Mucosa of descending colon (tissue), 3 donors: ENCODE data around the gene CADM3. TPM values are rescaled to one million over a fixed set of nuclear protein-coding genes. Genes with fewer than 3 reads are reported as not detected.

Experiments used
- ATAC-seq: fragments of 200-7000 bp; cut with Tn5 transposase; one replicate; pipeline ENCODE4 v1.9.1; 2020; ENCODE audit warnings: mild to moderate bottlenecking, moderate library complexity
- DNase-seq, 3 donors: peaks; one replicate each; pipeline ENCODE4 v3.0.0-alpha.2; 2020
- H3K36me3 ChIP-seq: fragments of 200-600 bp; one replicate; pipeline ENCODE4 v1.8.0; 2021; ENCODE audit warnings: low read depth, mild to moderate bottlenecking
- H3K4me1 ChIP-seq: fragments of 200-600 bp; one replicate; pipeline ENCODE4 v1.8.0; 2021; ENCODE audit warnings: low read depth, mild to moderate bottlenecking
- H3K4me3 ChIP-seq: fragments of 200-600 bp; one replicate; pipeline ENCODE4 v1.8.0; 2021; ENCODE audit warnings: mild to moderate bottlenecking
- H3K9me3 ChIP-seq: fragments of 200-600 bp; one replicate; pipeline ENCODE4 v1.8.0; 2021; ENCODE audit warnings: mild to moderate bottlenecking
- CTCF ChIP-seq: fragments of 200-600 bp; IDR thresholded peaks from one replicate; pipeline ENCODE4 v1.8.0; 2022; ENCODE audit warnings: antibody characterized with exemption, mild to moderate bottlenecking
- intact Hi-C, 2 donors: fragments of 100-400 bp; cut with DNase I in 1 of 2; cut with micrococcal nuclease in 1 of 2; formaldehyde crosslinking; loops; one replicate each; pipeline versions ENCODE4 v1.11.0 to v1.11.1; 2022; cut with DNase I, micrococcal nuclease
- total RNA-seq, 3 donors: library from RNA; stranded (reverse); fragmentation: NEBNext Ultra II Directional in 2 of 3; extraction: Animal tissue kit (Norgen Biotek cat#: 25700) in 2 of 3; gene quantifications; one replicate each; pipeline versions ENCODE4 v1.2.1 to v1.2.4, GENCODE V29; 2021 to 2023
- donor health status: DM: no; HTN: no; CAD: no; lungs with moderate emphysema.
- donor health status: DM: no; HTN: no; CAD: no.
- donor health status: DM: no; HTN: yes; CAD: no.

Gene CADM3
- total RNA-seq, 3 donors from 2014 or later, result 2.7 to 23.3 (median 10.3) TPM

GRCh38 chr1:159152031-159152430, 19.4 kb upstream of the CADM3 start:
- Histone ChIP-seq H3K4me3 (no peak overlapping the region), H3K36me3 (no peaks in the 10 kb centered on the region), H3K4me1 (no peaks in the 10 kb centered on the region), H3K9me3 (no peaks in the 10 kb centered on the region)
- no peak for TF ChIP-seq CTCF
- intact Hi-C loops, result no loop called here
- DNase-seq (no peak), ATAC-seq (no peak)

GRCh38 chr1:159161001-159161718, 10.3 kb upstream of the CADM3 start:
- DNase-seq, result peak in 2 of 3 donors; percentile 54 to 70
- peak; percentile 94 for ATAC-seq
- Histone ChIP-seq H3K9me3 (no peaks in the 10 kb centered on the region), H3K4me1 (no peaks in the 10 kb centered on the region), H3K36me3 (no peaks in the 10 kb centered on the region), H3K4me3 (no peak overlapping the region)
- intact Hi-C loops, result loop anchor here in 1 of 2 donors (5.0 kb wide), 2 partner anchors 36 to 51 kb away; no protein-coding TSS in a partner anchor
- peak; percentile 75 for TF ChIP-seq CTCF

- no peak for TF ChIP-seq CTCF
- ATAC-seq (no peak), DNase-seq (no peak)
- Histone ChIP-seq H3K4me3 (no peak overlapping the region), H3K4me1 (no peaks in the 10 kb centered on the region), H3K36me3 (no peaks in the 10 kb centered on the region), H3K9me3 (no peaks in the 10 kb centered on the region)
- intact Hi-C loops, result loop anchor here in 1 of 2 donors (5.0 kb wide), 2 partner anchors 36 to 51 kb away; no protein-coding TSS in a partner anchor
Observed at GRCh38 chr1:159161719-159162026, 9.7 kb upstream of the CADM3 start.

- no peaks in the 10 kb centered on the region for H3K4me1 ChIP-seq
- intact Hi-C loops, result loop anchor here in 1 of 2 donors (5.0 kb wide), 2 partner anchors 35 to 50 kb away; no protein-coding TSS in a partner anchor
- no peaks in the 10 kb centered on the region for H3K9me3 ChIP-seq
- no peaks in the 10 kb centered on the region for H3K36me3 ChIP-seq
- no peak for TF ChIP-seq CTCF
- no peak for ATAC-seq
- no peak for DNase-seq
- no peak overlapping the region for H3K4me3 ChIP-seq
Observed at GRCh38 chr1:159162516-159163265, 8.7 kb upstream of the CADM3 start.

- intact Hi-C loops, result loop anchor here in 1 of 2 donors (5.0 kb wide), 2 partner anchors 34 to 49 kb away; no protein-coding TSS in a partner anchor
- ATAC-seq, result no peak
- DNase-seq, result no peak
- Histone ChIP-seq H3K4me1 (no peaks in the 10 kb centered on the region), H3K4me3 (no peak overlapping the region), H3K9me3 (no peaks in the 10 kb centered on the region), H3K36me3 (no peaks in the 10 kb centered on the region)
- TF ChIP-seq CTCF, result no peak
Observed at GRCh38 chr1:159163614-159164228, 7.7 kb upstream of the CADM3 start.
